Activated B cell treated with CpG ODN at 0.5 μM for 24 hours (primary cell): ENCODE results near the gene CNTNAP2. TPM values are rescaled to one million over a fixed set of nuclear protein-coding genes. Genes with fewer than 3 reads are reported as not detected.

ENCODE experiments used
- ATAC-seq: fragments of 200-7000 bp; cut with Tn5 transposase; one replicate; pipeline ENCODE4 v1.10.0; 2021; ENCODE audit warnings: low read depth, mild to moderate bottlenecking, moderate library complexity
- CTCF ChIA-PET: fragments of 350-600 bp; sonication (Branson Sonifier 250); formaldehyde crosslinking; loops from one replicate; lab custom pipeline; 2021; ENCODE audit warnings: antibody characterized with exemption; lab: Charles Lee
- POLR2A ChIA-PET: fragments of 350-600 bp; sonication (Branson Sonifier 250); formaldehyde crosslinking; loops from one replicate; lab custom pipeline; 2021; ENCODE audit warnings: antibody characterized with exemption; lab: Charles Lee
- DNase-seq: peaks from one replicate; pipeline ENCODE4 v3.0.0; 2022
- H3K27ac Mint-ChIP-seq: one replicate; pipeline ENCODE4 v1.8.0; 2020; ENCODE audit warnings: mixed read lengths
- H3K27me3 Mint-ChIP-seq: one replicate; pipeline ENCODE4 v1.8.0; 2021; ENCODE audit warnings: mixed read lengths
- H3K36me3 Mint-ChIP-seq: one replicate; pipeline ENCODE4 v1.8.0; 2021; ENCODE audit warnings: low read depth, mixed read lengths
- H3K4me1 Mint-ChIP-seq: one replicate; pipeline ENCODE4 v1.8.0; 2021; ENCODE audit warnings: mixed read lengths
- H3K4me3 Mint-ChIP-seq: one replicate; pipeline ENCODE4 v1.8.0; 2020; ENCODE audit warnings: mild to moderate bottlenecking, mixed read lengths
- H3K9me3 Mint-ChIP-seq: one replicate; pipeline ENCODE4 v1.8.0; 2020; ENCODE audit warnings: mixed read lengths
- CTCF ChIP-seq: fragments of 200-600 bp; IDR thresholded peaks from one replicate; pipeline ENCODE4 v1.8.0; 2022; ENCODE audit warnings: antibody characterized with exemption, mild to moderate bottlenecking
- intact Hi-C: fragments of 100-400 bp; cut with micrococcal nuclease; formaldehyde crosslinking; loops from one replicate; pipeline ENCODE4 v1.15.1; 2024
- total RNA-seq: library from RNA; stranded (reverse); gene quantifications from 2 replicates; pipeline ENCODE4 v1.2.3, GENCODE V29; 2022

The CNTNAP2 gene
- total RNA-seq, 1 donor from 2014 or later: 0.84 TPM

GRCh38 chr7:147605323-147605722, 1488.7 kb downstream of the CNTNAP2 start:
- POLR2A ChIA-PET: no interaction called here
- CTCF ChIA-PET: no interaction called here
- Mint-ChIP-seq H3K4me3 (no peak overlapping the region), H3K27me3 (no peaks in the 10 kb centered on the region), H3K9me3 (peaks cover 5% of the 10 kb centered on the region), H3K36me3 (no peaks in the 10 kb centered on the region), H3K27ac (no peak overlapping the region), H3K4me1 (no peaks in the 10 kb centered on the region)
- no peak for TF ChIP-seq CTCF
- intact Hi-C loops: no loop called here
- ATAC-seq (no peak), DNase-seq (no peak)

- no peak for DNase-seq
- intact Hi-C loops: no loop called here
- Mint-ChIP-seq H3K36me3 (no peaks in the 10 kb centered on the region), H3K9me3 (peaks cover 5% of the 10 kb centered on the region), H3K27ac (no peak overlapping the region), H3K27me3 (no peaks in the 10 kb centered on the region), H3K4me1 (no peaks in the 10 kb centered on the region), H3K4me3 (no peak overlapping the region)
- ChIA-PET POLR2A (no interaction called here), CTCF (no interaction called here)
- TF ChIP-seq CTCF: no peak
- no peak for ATAC-seq
Observed at GRCh38 chr7:147607157-147607800, 1490.7 kb downstream of the CNTNAP2 start.

GRCh38 chr7:147611431-147611830, 1494.8 kb downstream of the CNTNAP2 start:
- Mint-ChIP-seq H3K27ac (no peak overlapping the region), H3K27me3 (no peaks in the 10 kb centered on the region), H3K36me3 (no peaks in the 10 kb centered on the region), H3K4me1 (no peaks in the 10 kb centered on the region), H3K4me3 (no peak overlapping the region), H3K9me3 (no peaks in the 10 kb centered on the region)
- no peak for DNase-seq
- ChIA-PET CTCF (no interaction called here), POLR2A (no interaction called here)
- intact Hi-C loops: no loop called here
- no peak for TF ChIP-seq CTCF
- no peak for ATAC-seq

GRCh38 chr7:147635288-147635687, 1518.7 kb downstream of the CNTNAP2 start:
- Mint-ChIP-seq H3K4me1 (no peaks in the 10 kb centered on the region), H3K36me3 (no peaks in the 10 kb centered on the region), H3K27me3 (no peaks in the 10 kb centered on the region), H3K27ac (no peak overlapping the region), H3K9me3 (peaks cover 3% of the 10 kb centered on the region), H3K4me3 (no peak overlapping the region)
- DNase-seq: no peak
- CTCF ChIA-PET: no interaction called here
- no peak for TF ChIP-seq CTCF
- POLR2A ChIA-PET: no interaction called here
- intact Hi-C loops: no loop called here
- no peak for ATAC-seq

GRCh38 chr7:147636553-147636952, 1520.0 kb downstream of the CNTNAP2 start:
- Mint-ChIP-seq H3K27me3 (no peaks in the 10 kb centered on the region), H3K4me1 (no peaks in the 10 kb centered on the region), H3K9me3 (peaks cover 9% of the 10 kb centered on the region), H3K27ac (no peak overlapping the region), H3K4me3 (no peak overlapping the region), H3K36me3 (no peaks in the 10 kb centered on the region)
- TF ChIP-seq CTCF: no peak
- ChIA-PET POLR2A (no interaction called here), CTCF (no interaction called here)
- ATAC-seq: no peak
- DNase-seq: no peak
- intact Hi-C loops: no loop called here
